HEK293 (cell line): ENCODE data around the gene LGALS8.
"Not testable (repeated sequence)": the region's sequence is repeated elsewhere in the genome, so short reads cannot be mapped to it uniquely, and the experiment has no call there.

Experiments
- CTCF ChIA-PET: fragments of 350-600 bp; formaldehyde crosslinking; extraction: SDS; loops from one replicate; lab custom pipeline; 2021; ENCODE audit warnings: antibody characterized with exemption; lab: Yijun Ruan, JAX
- POLR2A ChIA-PET: fragments of 300-600 bp; formaldehyde crosslinking; extraction: SDS; loops from one replicate; lab custom pipeline; 2020; ENCODE audit warnings: antibody characterized with exemption, inconsistent platforms; lab: Yijun Ruan, JAX
- H3K27ac ChIP-seq: fragments of 200-500 bp; sonication (Bioruptor generic); 2 replicates; pipeline ENCODE4 v1.5.1; 2014; ENCODE audit warnings: low read depth, low read length, control low read depth, inconsistent platforms; ENCODE audit errors: extremely low read depth
- H3K36me3 ChIP-seq, 2 experiments: fragments of 200-500 bp in 1 of 2; sonication (Bioruptor generic) in 1 of 2; 1 replicate in 1 of 2; 2 replicates in 1 of 2; pipeline ENCODE4 v1.5.1; 2014 to 2017; ENCODE audit warnings: inconsistent platforms in 2 of 2, low read length in 2 of 2; ENCODE audit not compliant: control insufficient read depth in 2 of 2, insufficient read depth in 1 of 2
- H3K4me1 ChIP-seq: fragments of 200-500 bp; sonication (Bioruptor generic); 2 replicates; pipeline ENCODE4 v1.5.1; 2014; ENCODE audit warnings: mild to moderate bottlenecking, low read length, inconsistent platforms; ENCODE audit not compliant: control insufficient read depth, insufficient read depth
- H3K4me3 ChIP-seq: 2 replicates; pipeline ENCODE4 v1.5.1; 2011; ENCODE audit warnings: low read depth, mild to moderate bottlenecking, control low read depth, low read length, moderate library complexity
- H3K9me3 ChIP-seq: fragments of 200-500 bp; sonication (Bioruptor generic); 2 replicates; pipeline ENCODE4 v1.5.1; 2014; ENCODE audit warnings: low read depth, low read length, inconsistent platforms; ENCODE audit not compliant: control insufficient read depth, insufficient read depth
- RBAK ChIP-seq: fragments of 450-650 bp; formaldehyde crosslinking; IDR thresholded peaks from 2 replicates; pipeline ENCODE4 v1.5.1; 2016; ENCODE audit warnings: missing biosample characterization, missing genetic modification characterization
- SP3 ChIP-seq: fragments of 450-650 bp; formaldehyde crosslinking; IDR thresholded peaks from 2 replicates; pipeline ENCODE4 v1.5.1; 2016; ENCODE audit warnings: missing biosample characterization, missing genetic modification characterization
- TCF7L2 ChIP-seq: IDR thresholded peaks from 2 replicates; pipeline ENCODE4 v1.6.1; 2011; ENCODE audit warnings: low read depth, mild to moderate bottlenecking, inconsistent platforms, low read length, moderate library complexity, borderline replicate concordance
- YY1 ChIP-seq: fragments of 450-650 bp; formaldehyde crosslinking; IDR thresholded peaks from 2 replicates; pipeline ENCODE4 v1.5.1; 2018; ENCODE audit warnings: missing biosample characterization, missing genetic modification characterization
- ZFP37 ChIP-seq: fragments of 450-650 bp; formaldehyde crosslinking; IDR thresholded peaks from 2 replicates; pipeline ENCODE4 v1.5.1; 2016; ENCODE audit warnings: missing biosample characterization, missing genetic modification characterization
- ZNF354C ChIP-seq: fragments of 450-650 bp; formaldehyde crosslinking; IDR thresholded peaks from 2 replicates; pipeline ENCODE4 v1.5.1; 2016; ENCODE audit warnings: missing biosample characterization, missing genetic modification characterization, low read depth, borderline replicate concordance
- ZNF404 ChIP-seq: fragments of 450-650 bp; formaldehyde crosslinking; IDR thresholded peaks from 2 replicates; pipeline ENCODE4 v1.5.1; 2017; ENCODE audit warnings: missing biosample characterization, missing genetic modification characterization
- ZNF510 ChIP-seq: fragments of 450-650 bp; formaldehyde crosslinking; IDR thresholded peaks from 2 replicates; pipeline ENCODE4 v1.5.1; 2018; ENCODE audit warnings: mild to moderate bottlenecking, missing genetic modification characterization, missing biosample characterization; ENCODE audit not compliant: insufficient replicate concordance
- ZNF596 ChIP-seq: fragments of 450-650 bp; IDR thresholded peaks from 2 replicates; pipeline ENCODE4 v1.5.0; 2018; ENCODE audit warnings: missing biosample characterization, mild to moderate bottlenecking, missing genetic modification characterization, moderate library complexity
- ZNF610 ChIP-seq: fragments of 450-650 bp; formaldehyde crosslinking; IDR thresholded peaks from 2 replicates; pipeline ENCODE4 v1.5.1; 2016; ENCODE audit warnings: missing biosample characterization, missing genetic modification characterization, borderline replicate concordance
- ZNF621 ChIP-seq: fragments of 450-650 bp; formaldehyde crosslinking; IDR thresholded peaks from 2 replicates; pipeline ENCODE4 v1.5.1; 2017; ENCODE audit warnings: missing biosample characterization, missing genetic modification characterization
- ZNF76 ChIP-seq: fragments of 450-650 bp; formaldehyde crosslinking; IDR thresholded peaks from 2 replicates; pipeline ENCODE4; 2016; ENCODE audit warnings: low read depth, missing biosample characterization, missing genetic modification characterization, borderline replicate concordance
- ZNF785 ChIP-seq: fragments of 450-650 bp; formaldehyde crosslinking; IDR thresholded peaks from 2 replicates; pipeline ENCODE4 v1.5.1; 2016; ENCODE audit warnings: missing biosample characterization, missing genetic modification characterization
- ZXDB ChIP-seq: fragments of 450-650 bp; formaldehyde crosslinking; IDR thresholded peaks from 2 replicates; pipeline ENCODE4 v1.5.1; 2016; ENCODE audit warnings: missing biosample characterization, missing genetic modification characterization
- TF ChIP-seq, protein P1 (sequence below): fragments of 450-650 bp; formaldehyde crosslinking; IDR thresholded peaks from 2 replicates; pipeline ENCODE4 v1.5.1; 2016; ENCODE audit warnings: missing biosample characterization, missing genetic modification characterization
- TF ChIP-seq, protein P2 (sequence below): fragments of 450-650 bp; formaldehyde crosslinking; IDR thresholded peaks from 2 replicates; pipeline ENCODE4 v1.5.1; 2017; ENCODE audit warnings: missing biosample characterization, missing genetic modification characterization
- TF ChIP-seq, protein P3 (sequence below): fragments of 450-650 bp; formaldehyde crosslinking; conservative IDR thresholded peaks from 2 replicates; pipeline ENCODE4 v1.5.1; 2016; ENCODE audit warnings: low read depth, missing biosample characterization, missing genetic modification characterization
- TF ChIP-seq, protein P4 (sequence below): fragments of 450-650 bp; formaldehyde crosslinking; IDR thresholded peaks from 2 replicates; pipeline ENCODE4 v1.5.1; 2017; ENCODE audit warnings: missing biosample characterization, missing genetic modification characterization
- TF ChIP-seq, protein P5 (sequence below): fragments of 450-650 bp; formaldehyde crosslinking; IDR thresholded peaks from 2 replicates; pipeline ENCODE4 v1.5.1; 2016; ENCODE audit warnings: missing biosample characterization, missing genetic modification characterization
- TF ChIP-seq, protein P6 (sequence below): fragments of 450-650 bp; formaldehyde crosslinking; IDR thresholded peaks from 2 replicates; pipeline ENCODE4 v1.5.1; 2017; ENCODE audit warnings: missing biosample characterization, mild to moderate bottlenecking, missing genetic modification characterization, moderate library complexity

The LGALS8 gene

DNA sequence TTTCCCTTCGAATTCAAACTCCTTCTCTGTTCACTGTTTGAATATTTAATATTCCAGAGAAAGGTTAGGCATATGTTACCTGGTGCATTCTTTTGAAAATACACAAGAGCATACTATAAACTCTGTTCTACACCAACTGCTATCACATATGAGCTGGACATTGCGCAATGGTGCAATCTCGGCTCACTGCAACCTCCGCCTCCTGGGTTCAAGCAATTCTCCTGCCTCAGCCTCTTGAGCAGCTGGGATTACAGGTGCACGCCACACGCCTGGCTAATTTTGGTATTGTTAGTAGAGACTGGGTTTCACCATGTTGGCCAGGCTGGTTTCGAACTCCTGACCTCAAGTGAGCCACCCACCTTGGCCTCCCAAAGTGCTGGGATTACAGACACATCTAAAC is 53.3 kb downstream of the LGALS8 start:
- POLR2A ChIA-PET, H3K9me3 ChIP-seq, H3K4me1 ChIP-seq, H3K27ac ChIP-seq, H3K4me3 ChIP-seq, CTCF ChIA-PET: not testable (repeated sequence)
- H3K36me3 ChIP-seq: peaks cover 79 to 84% of the 10 kb centered on the region in 2 experiments

DNA sequence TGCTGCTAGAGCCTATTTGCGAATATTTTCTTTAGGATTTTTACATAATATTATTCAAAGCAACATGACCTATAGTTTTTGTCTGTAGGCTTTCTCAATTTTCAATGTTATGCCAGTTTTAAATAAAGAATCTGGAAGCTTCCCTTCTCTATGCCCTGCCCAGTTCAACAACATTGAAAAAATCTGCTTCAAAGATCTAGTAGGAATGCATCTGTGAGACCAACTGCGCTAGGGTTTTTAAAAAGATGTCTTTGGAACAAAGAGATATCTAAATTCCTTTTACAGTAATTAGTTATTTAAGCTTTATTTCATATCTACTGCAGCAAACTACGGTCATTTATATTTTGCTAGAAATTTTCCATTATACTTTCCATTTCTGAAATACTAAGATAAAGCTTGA is 54.9 kb downstream of the LGALS8 start:
- Histone ChIP-seq H3K9me3 (no peaks in the 10 kb centered on the region), H3K4me1 (no peaks in the 10 kb centered on the region), H3K27ac (no peak overlapping the region)
- ChIA-PET POLR2A (no interaction called here), CTCF (interaction anchor here (0.6 to 1.2 kb wide), 4 partner anchors 195 to 1228 kb away, joined by 3 read pairs; partner anchors contain the start of gene MTR)
- TF ChIP-seq ZNF76 (tag by site-specific recombination) (no peak), RBAK (tag by site-specific recombination) (no peak), TCF7L2 (no peak), YY1 (no peak), ZNF510 (tag by site-specific recombination) (no peak), ZNF785 (tag by site-specific recombination) (no peak), ZNF354C (tag by site-specific recombination) (no peak), ZNF610 (tag by site-specific recombination) (no peak), ZNF621 (tag by site-specific recombination) (no peak), SP3 (tag by site-specific recombination) (no peak), ZXDB (no peak), ZNF596 (no peak), ZNF404 (no peak), ZFP37 (tag by site-specific recombination) (no peak)
- TF ChIP-seq, protein P1, sequence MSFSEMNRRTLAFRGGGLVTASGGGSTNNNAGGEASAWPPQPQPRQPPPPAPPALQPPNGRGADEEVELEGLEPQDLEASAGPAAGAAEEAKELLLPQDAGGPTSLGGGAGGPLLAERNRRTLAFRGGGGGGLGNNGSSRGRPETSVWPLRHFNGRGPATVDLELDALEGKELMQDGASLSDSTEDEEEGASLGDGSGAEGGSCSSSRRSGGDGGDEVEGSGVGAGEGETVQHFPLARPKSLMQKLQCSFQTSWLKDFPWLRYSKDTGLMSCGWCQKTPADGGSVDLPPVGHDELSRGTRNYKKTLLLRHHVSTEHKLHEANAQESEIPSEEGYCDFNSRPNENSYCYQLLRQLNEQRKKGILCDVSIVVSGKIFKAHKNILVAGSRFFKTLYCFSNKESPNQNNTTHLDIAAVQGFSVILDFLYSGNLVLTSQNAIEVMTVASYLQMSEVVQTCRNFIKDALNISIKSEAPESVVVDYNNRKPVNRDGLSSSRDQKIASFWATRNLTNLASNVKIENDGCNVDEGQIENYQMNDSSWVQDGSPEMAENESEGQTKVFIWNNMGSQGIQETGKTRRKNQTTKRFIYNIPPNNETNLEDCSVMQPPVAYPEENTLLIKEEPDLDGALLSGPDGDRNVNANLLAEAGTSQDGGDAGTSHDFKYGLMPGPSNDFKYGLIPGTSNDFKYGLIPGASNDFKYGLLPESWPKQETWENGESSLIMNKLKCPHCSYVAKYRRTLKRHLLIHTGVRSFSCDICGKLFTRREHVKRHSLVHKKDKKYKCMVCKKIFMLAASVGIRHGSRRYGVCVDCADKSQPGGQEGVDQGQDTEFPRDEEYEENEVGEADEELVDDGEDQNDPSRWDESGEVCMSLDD: no peak
- TF ChIP-seq, protein P2, sequence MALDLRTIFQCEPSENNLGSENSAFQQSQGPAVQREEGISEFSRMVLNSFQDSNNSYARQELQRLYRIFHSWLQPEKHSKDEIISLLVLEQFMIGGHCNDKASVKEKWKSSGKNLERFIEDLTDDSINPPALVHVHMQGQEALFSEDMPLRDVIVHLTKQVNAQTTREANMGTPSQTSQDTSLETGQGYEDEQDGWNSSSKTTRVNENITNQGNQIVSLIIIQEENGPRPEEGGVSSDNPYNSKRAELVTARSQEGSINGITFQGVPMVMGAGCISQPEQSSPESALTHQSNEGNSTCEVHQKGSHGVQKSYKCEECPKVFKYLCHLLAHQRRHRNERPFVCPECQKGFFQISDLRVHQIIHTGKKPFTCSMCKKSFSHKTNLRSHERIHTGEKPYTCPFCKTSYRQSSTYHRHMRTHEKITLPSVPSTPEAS (tag by site-specific recombination): no peak
- TF ChIP-seq, protein P3, sequence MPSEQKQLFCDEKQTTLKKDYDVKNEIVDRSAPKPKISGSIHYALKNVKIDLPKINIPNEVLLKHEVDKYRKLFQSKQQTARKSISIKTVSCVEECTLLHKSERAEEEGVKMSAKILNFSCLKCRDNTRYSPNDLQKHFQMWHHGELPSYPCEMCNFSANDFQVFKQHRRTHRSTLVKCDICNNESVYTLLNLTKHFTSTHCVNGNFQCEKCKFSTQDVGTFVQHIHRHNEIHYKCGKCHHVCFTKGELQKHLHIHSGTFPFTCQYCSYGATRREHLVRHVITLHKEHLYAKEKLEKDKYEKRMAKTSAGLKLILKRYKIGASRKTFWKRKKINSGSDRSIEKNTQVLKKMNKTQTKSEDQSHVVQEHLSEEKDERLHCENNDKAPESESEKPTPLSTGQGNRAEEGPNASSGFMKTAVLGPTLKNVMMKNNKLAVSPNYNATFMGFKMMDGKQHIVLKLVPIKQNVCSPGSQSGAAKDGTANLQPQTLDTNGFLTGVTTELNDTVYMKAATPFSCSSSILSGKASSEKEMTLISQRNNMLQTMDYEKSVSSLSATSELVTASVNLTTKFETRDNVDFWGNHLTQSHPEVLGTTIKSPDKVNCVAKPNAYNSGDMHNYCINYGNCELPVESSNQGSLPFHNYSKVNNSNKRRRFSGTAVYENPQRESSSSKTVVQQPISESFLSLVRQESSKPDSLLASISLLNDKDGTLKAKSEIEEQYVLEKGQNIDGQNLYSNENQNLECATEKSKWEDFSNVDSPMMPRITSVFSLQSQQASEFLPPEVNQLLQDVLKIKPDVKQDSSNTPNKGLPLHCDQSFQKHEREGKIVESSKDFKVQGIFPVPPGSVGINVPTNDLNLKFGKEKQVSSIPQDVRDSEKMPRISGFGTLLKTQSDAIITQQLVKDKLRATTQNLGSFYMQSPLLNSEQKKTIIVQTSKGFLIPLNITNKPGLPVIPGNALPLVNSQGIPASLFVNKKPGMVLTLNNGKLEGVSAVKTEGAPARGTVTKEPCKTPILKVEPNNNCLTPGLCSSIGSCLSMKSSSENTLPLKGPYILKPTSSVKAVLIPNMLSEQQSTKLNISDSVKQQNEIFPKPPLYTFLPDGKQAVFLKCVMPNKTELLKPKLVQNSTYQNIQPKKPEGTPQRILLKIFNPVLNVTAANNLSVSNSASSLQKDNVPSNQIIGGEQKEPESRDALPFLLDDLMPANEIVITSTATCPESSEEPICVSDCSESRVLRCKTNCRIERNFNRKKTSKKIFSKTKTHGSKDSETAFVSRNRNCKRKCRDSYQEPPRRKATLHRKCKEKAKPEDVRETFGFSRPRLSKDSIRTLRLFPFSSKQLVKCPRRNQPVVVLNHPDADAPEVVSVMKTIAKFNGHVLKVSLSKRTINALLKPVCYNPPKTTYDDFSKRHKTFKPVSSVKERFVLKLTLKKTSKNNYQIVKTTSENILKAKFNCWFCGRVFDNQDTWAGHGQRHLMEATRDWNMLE (tag by site-specific recombination): no peak
- TF ChIP-seq, protein P4, sequence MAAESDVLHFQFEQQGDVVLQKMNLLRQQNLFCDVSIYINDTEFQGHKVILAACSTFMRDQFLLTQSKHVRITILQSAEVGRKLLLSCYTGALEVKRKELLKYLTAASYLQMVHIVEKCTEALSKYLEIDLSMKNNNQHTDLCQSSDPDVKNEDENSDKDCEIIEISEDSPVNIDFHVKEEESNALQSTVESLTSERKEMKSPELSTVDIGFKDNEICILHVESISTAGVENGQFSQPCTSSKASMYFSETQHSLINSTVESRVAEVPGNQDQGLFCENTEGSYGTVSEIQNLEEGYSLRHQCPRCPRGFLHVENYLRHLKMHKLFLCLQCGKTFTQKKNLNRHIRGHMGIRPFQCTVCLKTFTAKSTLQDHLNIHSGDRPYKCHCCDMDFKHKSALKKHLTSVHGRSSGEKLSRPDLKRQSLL (tag by site-specific recombination): no peak
- TF ChIP-seq, protein P5, sequence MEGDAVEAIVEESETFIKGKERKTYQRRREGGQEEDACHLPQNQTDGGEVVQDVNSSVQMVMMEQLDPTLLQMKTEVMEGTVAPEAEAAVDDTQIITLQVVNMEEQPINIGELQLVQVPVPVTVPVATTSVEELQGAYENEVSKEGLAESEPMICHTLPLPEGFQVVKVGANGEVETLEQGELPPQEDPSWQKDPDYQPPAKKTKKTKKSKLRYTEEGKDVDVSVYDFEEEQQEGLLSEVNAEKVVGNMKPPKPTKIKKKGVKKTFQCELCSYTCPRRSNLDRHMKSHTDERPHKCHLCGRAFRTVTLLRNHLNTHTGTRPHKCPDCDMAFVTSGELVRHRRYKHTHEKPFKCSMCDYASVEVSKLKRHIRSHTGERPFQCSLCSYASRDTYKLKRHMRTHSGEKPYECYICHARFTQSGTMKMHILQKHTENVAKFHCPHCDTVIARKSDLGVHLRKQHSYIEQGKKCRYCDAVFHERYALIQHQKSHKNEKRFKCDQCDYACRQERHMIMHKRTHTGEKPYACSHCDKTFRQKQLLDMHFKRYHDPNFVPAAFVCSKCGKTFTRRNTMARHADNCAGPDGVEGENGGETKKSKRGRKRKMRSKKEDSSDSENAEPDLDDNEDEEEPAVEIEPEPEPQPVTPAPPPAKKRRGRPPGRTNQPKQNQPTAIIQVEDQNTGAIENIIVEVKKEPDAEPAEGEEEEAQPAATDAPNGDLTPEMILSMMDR: no peak
- TF ChIP-seq, protein P6, sequence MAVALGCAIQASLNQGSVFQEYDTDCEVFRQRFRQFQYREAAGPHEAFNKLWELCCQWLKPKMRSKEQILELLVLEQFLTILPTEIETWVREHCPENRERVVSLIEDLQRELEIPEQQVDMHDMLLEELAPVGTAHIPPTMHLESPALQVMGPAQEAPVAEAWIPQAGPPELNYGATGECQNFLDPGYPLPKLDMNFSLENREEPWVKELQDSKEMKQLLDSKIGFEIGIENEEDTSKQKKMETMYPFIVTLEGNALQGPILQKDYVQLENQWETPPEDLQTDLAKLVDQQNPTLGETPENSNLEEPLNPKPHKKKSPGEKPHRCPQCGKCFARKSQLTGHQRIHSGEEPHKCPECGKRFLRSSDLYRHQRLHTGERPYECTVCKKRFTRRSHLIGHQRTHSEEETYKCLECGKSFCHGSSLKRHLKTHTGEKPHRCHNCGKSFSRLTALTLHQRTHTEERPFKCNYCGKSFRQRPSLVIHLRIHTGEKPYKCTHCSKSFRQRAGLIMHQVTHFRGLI: no peak
- TF ChIP-seq, all 188 proteins: peak for 0
- Histone ChIP-seq H3K36me3 (peaks cover 80 to 85% of the 10 kb centered on the region in 2 experiments), H3K4me3 (no peak overlapping the region)
